Suppressor macrophage treated with lipopolysaccharide for 1 hour (primary cell): Measurements from ENCODE around the gene VCY.
"Not testable (repeated sequence)": the region's sequence is repeated elsewhere in the genome, so short reads cannot be mapped to it uniquely, and the experiment has no call there.

Experiments used
- DNase-seq, 3 donors: peaks; one replicate each; pipeline ENCODE4 v3.0.0-alpha.2; 2020 to 2022

VCY gene

GRCh38 chrY:13986373-13986772 is at the start of gene VCY:
Gene VCY (minus strand): TSS chrY:13986473. CDS start chrY:13986440, 33 bp downstream.
- DNase-seq = not testable (repeated sequence)

GRCh38 chrY:14030395-14030794 is 44.1 kb upstream of the VCY start:
- DNase-seq = not testable (repeated sequence)

DNA sequence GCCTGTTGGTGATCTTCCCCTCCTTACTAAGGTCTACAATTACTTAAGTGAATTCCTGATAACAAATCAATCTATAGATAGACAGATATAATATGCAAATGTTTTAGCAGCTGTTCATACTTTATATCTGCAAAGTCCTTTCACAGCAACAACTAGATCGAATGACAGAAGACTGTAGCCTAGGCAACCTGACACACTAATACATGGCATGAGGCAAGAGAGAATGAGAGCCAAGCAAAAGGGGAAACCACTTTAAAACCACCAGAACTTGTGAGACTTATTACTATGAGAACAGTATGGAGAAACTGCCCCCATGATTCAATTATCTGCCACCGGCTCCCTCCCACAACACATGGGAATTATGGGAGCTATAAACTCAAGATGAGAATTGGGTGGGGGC is 25.6 kb upstream of the VCY start:
- DNase-seq = not testable (repeated sequence)

- not testable (repeated sequence) for DNase-seq
These were observed 43.9 kb downstream of the VCY start for GRCh38 chrY:13942406-13942805.
